HG02970 (cell line): ENCODE results near the gene EMC9.
A peak's percentile ranks its signal among the peaks of the same experiment; 100 is the strongest.

ENCODE experiments used
- ATAC-seq: cut with Tn5 transposase; IDR thresholded peaks from one replicate; pipeline ENCODE4 v1.9.1; 2021; ENCODE audit warnings: mild to moderate bottlenecking, moderate library complexity, moderate number of reproducible peaks; ENCODE audit not compliant: unreplicated experiment, low FRiP score

Gene EMC9

DNA sequence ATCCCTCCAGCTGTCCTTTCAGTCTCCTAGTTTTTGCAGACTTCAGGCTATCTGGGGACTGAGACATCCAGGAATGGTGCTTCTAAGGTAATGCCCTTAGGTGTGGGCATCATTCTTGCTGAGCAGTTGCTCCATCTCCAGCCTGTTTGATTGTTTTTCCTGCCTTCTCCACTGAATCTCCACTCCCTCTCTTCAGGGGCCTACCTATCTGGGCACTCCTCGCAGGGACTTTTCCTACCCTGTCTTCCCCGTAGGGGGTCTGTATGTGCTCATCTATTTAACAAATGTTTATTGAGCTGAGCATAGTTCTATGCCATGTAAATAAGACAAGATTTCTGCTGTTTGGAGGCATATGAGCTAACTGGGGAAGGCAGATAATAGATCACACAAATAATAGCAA, 8.4 kb downstream of the EMC9 start:
- no peak for ATAC-seq

DNA sequence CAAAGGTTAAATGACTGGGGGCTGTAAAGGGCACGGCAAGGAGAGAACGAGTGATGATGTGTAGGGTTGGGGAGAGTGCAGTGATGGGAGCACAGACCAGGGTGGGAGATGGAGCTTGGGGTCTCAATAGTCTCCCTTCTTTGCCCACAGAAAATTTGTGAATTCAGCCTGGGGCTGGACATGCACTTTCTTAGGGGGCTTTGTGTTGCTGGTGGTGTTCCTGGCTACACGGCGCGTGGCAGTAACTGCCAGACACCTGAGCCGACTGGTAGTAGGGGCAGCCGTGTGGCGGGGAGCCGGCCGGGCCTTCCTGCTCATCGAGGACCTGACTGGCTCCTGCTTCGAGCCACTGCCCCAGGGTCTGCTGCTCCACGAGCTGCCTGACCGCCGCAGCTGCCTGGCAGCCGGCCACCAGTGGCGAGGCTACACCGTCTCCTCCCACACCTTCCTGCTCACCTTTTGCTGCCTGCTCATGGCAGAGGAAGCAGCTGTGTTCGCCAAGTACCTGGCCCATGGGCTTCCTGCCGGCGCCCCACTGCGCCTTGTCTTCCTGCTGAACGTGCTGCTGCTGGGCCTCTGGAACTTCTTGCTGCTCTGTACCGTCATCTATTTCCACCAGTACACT, 9.2 kb downstream of the EMC9 start:
- ATAC-seq, result no peak

DNA sequence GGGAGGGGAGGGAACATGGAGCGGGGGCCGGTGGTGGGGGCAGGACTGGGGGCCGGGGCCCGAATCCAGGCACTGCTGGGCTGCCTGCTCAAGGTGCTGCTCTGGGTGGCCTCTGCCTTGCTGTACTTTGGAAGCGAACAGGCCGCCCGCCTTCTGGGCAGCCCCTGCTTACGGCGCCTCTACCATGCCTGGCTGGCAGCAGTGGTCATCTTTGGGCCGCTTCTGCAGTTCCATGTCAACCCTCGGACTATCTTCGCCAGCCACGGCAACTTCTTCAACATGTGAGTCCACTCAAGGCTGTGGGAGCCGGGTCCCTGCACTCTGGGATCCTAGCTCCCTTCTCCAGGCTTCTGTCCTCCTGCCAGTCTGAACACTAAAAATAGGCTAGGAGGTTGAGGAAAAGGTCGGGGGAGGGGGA, 9.8 kb downstream of the EMC9 start:
- ATAC-seq, result no peak

DNA sequence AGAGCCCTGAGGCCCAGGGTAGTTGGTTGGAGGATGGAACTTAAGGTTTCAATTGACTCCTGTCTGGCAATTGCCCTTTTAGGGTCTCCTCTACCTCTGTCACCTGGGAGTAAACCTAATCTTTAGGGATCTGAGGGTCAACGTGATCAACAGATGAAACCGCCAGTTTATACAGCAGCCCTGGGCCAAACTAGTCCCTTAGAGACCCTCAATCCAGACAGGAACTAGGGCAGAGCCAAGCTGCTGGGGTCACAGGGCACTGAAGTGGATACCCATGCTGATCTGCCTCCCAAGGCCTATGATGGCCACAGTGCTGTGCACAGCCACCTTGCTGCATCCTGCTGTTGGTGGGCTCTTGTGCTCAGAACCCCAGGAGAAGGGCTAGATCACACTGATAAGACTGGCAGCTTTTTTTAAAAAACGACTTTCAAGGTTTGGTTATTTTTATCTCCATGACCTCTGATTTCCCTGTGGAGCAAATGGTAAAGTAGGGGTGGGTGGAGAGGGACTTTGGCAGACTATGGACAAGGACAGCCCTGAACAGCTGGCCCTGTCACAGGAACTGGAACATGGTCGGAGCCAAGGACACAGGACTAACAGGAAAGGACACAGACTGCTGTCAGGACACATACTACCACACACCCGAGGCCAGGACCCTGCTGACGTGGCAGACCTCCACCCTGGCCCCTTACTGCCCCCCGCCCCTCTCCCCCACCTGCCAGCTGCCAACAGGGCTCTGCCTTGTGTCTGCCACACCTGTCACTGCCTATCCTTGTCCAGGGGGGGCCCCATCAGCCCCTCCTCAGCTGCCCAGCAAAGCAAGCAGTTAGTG, 10.5 kb downstream of the EMC9 start:
- no peak for ATAC-seq

DNA sequence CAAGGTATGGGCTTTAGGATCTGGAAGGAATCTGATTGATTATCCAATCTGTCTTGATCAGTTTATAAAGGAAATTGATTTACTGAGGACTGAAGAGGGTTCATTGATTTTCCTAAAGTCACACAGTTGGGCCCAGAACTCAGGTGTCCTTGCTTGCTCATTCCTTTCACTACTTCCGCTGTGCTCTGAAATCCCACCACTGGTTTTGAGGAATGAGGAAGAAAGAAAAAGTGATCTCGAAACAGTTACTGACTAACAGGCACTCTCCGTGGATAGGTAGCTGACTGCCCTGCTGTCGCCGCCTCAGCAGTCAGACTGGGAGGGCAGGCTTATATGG, 11.0 kb downstream of the EMC9 start, which contains the start of gene FITM1:
FITM1 (plus strand) TSS at position 280 of the 337 bp plus-strand sequence. CDS start 905 bp downstream, outside the sequence.
- ATAC-seq, result no peak

DNA sequence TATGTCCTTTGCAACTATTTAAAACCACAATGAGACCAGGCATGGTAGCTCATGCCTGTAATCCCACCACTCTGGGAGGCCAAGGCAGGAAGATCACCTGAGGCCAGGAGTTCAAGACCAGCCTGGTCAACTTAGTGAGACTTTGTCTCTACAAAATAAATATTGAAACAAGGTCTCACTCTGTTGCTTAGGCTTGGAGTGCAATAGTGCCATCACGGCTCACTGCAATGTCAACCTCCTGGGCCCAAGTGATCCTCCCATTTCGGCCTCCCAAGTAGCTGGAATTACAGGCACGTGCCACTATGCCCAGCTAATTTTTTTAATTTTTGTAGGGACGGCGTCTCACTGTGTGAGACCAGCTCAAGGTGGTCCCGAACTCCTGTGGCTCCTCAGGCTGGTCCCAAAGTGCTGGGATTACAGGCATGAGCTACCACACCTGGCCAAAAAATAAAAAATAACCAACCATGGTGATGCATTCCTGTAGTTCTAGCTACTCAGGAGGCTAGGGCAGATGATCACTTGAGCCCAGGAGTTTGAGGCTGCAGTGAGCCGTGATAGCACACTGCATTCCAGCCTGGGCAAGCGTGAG, 11.9 kb downstream of the EMC9 start:
- no peak for ATAC-seq

DNA sequence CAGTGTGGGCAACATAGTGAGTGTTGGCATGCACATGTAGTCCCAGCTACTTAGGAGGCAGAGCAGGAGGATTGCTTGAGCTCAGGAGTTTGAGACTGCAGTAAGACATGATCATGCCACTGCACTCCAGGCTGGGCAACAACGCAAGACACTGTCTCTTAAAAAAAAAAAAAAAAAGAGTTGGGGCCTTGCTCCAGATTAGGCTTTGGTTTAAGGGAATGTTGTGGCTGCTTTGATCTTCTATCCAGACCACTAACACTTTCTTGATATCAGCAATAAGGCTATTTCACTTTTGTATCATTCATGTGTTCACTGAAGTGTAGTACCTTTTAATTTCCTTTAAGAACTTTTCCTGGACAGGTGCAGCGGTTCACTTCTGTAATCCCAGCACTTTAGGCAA, 13.7 kb downstream of the EMC9 start:
- no peak for ATAC-seq

DNA sequence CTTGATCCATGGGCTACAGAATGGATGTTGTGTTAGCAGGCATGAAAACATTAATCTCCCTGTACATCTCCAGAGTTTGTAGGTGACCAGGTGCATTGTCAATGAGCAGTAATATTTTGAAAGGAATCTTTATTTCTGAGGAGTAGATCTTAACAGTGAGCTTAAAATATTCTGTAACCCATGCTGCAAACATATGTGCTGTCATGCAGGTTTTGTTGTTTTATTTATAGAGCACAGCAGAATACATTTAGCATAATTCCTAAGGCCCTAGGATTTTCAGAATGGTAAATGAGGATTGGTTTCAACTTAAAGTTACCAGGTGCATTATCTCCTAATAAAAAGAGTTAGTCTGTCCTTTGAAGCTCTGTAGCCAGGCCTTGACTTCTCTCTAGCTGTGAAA, 14.5 kb downstream of the EMC9 start:
- no peak for ATAC-seq

DNA sequence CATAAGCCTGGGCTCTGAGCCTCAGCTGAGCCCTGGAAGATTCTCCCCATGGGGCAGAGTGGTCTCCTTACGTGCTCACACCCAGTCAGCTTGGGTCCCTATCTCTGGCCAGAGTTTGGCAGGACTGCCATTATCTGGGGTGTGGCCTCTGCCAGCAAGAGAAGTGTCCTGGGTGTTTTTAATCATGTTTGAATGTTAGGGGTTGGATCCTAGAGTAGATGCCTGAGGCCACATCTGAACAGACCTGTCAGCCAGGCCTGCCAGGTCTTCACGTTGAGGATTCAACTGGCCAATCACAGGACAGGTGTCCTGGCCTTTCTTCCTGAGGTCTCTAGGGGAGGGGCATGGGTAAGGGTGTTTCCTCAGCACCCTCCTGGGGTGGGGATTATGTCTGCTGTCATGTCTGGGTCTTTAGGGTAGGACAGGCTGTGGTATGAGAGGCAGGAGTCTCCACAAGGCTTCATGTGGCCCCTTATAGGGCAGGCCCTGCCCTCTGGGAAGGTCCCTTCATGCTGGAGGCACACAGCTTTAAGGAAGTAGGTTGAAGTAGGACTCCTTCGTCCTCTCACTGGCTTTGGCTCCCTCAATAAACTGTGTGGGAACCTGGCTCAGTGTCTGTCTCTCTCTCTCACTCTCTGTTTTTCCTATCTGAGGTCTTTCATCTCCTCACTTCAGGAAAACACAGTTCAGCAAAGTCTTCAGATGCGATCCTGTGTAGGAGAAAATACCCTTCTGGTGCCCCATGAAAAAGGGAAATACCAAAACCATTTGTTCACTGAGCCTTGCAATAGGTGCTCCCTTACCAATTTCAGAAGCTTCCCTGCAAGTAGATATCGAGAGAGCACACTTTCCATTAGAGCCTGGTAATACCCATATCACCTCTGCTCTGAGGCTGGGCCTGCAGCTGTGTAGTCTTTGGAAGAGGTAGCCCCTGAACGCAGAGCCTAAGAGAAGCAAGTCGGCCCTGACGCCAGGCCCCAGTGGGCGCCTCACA, 17.7 kb downstream of the EMC9 start:
- ATAC-seq, result no peak

DNA sequence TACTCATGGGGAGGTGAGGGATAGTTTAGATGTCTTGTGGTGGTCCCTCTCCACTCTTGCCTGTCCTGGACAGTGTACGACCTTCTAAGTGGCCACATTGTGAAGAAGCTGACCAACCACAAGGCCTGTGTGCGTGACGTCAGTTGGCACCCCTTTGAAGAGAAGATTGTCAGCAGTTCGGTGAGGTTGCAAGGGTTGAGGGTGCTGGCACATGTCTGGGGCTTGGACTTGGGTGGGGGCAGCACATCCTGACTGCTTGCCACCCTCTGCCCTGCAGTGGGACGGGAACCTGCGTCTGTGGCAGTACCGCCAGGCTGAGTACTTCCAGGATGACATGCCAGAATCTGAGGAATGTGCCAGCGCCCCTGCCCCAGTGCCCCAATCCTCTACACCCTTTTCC, 18.5 kb downstream of the EMC9 start:
- ATAC-seq, result no peak

DNA sequence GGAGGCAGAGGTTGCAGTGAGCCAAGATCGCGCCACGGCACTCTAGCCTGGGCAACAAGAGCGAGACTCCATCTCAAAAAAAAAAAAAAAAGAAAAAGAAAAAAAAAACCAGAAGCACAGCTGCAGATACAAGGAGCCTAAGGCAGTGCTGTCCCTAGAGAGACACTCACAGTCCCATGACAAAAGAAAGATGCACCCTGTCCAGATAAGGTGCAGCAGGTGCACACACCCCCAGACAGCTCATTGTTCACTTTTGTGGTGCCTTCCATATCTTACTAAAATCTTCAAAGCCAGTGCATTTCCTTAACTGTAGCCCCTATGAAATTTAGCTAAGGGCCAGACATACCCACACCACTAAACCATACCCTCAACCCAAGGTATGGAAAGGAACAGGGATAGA, 19.0 kb downstream of the EMC9 start:
- no peak for ATAC-seq

DNA sequence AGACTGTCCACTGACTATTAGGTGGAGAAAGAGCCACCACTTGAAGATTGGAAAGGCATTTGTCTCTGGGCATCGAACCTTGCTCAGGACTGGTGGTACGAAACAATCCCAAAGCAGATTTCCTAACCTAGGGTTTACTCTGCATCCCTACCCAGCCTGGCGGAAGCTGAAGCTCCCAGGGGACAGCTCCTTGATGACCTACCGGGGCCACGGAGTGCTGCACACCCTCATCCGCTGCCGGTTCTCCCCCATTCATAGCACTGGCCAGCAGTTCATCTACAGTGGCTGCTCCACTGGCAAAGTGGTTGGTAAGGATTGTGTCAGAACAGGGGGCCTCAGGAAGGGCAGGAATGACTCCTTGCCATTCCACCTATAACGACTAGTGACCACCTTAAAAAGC, 20.2 kb downstream of the EMC9 start:
- no peak for ATAC-seq

DNA sequence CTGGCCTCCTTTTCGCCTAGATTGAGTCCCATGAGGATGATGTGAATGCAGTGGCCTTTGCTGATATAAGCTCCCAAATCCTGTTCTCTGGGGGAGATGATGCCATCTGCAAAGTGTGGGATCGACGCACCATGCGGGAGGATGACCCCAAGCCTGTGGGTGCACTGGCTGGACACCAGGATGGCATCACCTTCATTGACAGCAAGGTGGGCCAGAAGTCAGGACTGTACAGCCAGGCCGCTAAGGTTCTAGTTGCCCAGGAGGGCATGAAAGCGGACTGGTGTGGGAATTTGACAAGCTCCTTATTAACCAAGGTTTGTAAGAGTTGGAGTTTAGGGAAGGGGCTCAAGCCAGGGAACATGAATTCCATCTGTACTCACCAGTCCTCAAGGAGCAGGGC, 21.7 kb downstream of the EMC9 start:
- no peak for ATAC-seq

DNA sequence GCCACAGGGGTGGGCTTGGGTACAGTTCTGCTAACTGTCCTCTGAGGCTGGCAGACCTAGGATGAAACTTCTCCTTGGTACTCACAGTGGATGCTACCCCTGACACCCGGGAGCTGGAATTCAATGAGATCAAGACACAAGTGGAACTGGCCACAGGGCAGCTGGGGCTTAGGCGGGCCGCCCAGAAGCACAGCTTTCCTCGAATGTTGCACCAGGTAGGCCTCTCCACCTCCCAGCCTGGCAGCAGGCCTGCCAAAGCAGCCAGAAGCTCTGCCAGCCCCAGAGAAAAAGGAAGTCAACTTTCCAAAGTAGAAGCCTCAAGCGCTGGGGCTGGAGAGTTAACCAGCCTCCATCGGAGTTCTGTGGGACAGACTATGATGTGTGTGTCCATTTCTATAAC, 24.2 kb downstream of the EMC9 start:
- ATAC-seq, result no peak

DNA sequence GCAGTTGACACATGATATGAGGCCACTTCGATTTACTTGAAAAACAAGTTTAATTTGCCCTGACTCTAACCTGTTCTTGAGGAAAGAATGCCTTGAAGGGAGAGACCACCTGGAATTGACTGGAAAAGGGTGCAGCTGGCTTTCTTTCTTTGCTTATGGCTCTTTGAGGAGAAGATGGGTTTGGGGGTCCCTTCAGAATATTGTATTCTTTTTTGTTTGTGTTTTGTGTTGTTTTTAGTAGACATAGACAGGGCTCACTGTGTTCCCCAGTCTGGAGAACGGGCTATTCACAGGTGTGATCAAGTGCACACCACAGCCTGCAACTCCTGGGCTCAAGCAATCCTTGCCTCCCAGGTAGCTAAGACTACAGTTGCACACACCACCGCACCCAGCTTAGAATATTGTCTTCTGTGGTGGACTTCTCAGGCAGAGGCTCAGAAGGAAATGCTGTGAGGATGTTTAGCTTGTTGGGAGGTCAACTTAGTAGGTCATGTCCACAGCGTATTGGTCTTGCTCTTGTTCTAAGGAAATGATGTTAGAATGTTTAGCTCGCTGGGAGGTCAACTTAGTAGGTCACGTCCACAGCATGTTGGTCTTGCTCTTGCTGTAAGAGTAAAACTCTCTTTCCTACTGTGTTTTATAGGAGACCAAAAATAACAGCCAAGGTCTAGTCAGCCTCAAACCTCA, 25.1 kb downstream of the EMC9 start:
- no peak for ATAC-seq

DNA sequence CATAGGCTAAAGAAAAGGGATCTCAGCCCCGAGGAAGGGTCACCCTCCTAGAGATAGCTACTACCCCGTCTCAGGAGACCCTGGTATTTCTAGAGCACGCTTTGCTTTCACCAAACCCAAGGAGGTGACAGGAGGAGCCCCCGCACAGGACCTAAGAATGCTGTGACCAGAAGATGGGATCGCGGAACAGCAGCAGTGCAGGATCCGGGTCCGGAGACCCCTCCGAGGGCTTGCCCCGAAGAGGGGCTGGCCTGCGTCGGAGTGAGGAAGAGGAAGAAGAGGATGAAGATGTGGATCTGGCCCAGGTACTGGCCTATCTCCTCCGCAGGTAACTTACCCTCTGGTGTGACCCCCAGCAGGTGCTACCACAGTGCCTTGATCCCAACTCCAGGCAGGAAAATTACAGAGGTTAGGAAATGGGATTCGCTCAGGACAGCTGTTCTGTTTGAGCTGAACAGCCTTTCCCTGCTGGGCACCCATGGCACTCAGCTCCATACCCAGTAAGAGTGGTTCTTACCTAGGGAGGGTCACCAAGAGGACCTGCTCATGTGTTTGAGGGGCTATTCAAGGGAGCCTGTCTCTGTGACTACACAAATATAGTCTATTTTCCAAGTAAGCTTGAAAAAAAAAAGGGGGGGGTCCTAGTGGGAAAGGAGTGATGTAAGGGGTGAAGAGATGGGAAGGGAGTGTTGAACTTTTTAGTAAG, 25.8 kb downstream of the EMC9 start:
- ATAC-seq, result no peak

DNA sequence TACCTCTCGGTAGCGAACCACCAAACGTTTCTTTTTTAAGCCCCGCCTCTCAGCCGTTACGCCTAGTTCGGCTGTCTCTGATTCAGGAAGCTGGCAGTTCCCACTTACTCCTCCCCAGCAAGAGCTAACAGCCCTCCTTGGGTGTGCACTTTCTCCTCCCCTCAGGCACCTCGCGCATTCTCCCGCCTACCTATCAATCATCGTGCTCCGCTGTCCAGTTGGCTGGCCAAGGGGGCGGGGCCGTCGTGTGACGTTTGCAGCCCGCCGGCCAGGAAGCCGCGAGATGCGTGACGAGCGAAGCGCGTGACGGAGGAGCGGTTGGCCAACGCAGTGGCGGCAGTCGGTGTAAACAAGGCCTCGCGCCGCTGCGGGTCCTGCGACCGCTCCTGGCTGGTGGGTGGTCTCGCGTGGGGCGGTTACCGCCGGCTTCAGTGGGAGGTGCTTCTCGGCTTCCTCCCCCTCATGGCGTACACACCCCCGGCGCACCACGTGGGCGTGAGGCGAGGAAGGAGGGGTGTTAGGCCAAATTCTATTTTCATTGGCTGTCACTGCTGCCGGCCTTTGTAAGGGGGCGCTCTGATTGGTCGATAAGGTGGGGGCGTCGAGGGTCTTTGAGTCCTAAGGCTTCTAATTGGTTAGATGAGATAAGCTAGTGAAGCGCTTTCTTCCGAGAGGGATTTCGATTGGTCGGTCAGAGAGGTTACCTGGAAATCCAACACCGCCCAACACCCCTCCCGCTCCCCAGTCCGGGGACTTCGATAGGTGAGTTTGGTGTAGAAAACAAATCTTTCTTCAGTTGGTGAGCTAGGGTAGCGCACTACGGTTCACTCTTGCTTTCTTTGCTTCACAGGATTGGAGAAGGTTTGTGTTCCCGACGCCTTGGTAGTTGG, 26.6 kb downstream of the EMC9 start, which contains the start of the genes DCAF11 and NRL:
DCAF11 (plus strand) TSS at position 246 of the 890 bp plus-strand sequence. CDS start 818 bp downstream, outside the sequence.
NRL (minus strand) TSS at position 418 of the 890 bp plus-strand sequence. CDS start 32,101 bp downstream, outside the sequence.
- ATAC-seq, result peak; percentile 82
